GM12878 (cell line): ENCODE data around the gene CD300A. TPM values are rescaled to one million over a fixed set of nuclear protein-coding genes. Genes with fewer than 3 reads are reported as not detected.

Experiments
- ATF7 ChIP-seq: fragments of 450-650 bp; IDR thresholded peaks from 2 replicates; pipeline ENCODE4 v1.6.1; 2016; ENCODE audit warnings: low read depth, mild to moderate bottlenecking
- BHLHE40 ChIP-seq, 2 experiments: fragments of 450-650 bp in 1 of 2; IDR thresholded peaks; 2 replicates each; pipeline ENCODE4 v1.6.1; 2011 to 2017; ENCODE audit warnings: low read depth in 2 of 2, borderline replicate concordance in 1 of 2, improper control_type of control experiment in 1 of 2, low read length in 1 of 2, mild to moderate bottlenecking in 1 of 2
- CREM ChIP-seq: IDR thresholded peaks from 2 replicates; pipeline ENCODE4 v1.6.1; 2014; ENCODE audit warnings: antibody characterized with exemption, low read depth
- DPF2 ChIP-seq: fragments of 450-650 bp; IDR thresholded peaks from 2 replicates; pipeline ENCODE4 v1.6.1; 2017; ENCODE audit warnings: mild to moderate bottlenecking
- EGR1 ChIP-seq, 2 experiments: IDR thresholded peaks; 1 replicate in 1 of 2; 2 replicates in 1 of 2; pipeline ENCODE4 v1.6.1; 2011 to 2012; ENCODE audit warnings: low read depth in 2 of 2, low read length in 2 of 2, borderline replicate concordance in 1 of 2, mild to moderate bottlenecking in 1 of 2, moderate library complexity in 1 of 2
- EP300 ChIP-seq, 2 experiments: fragments of 150-350 bp in 1 of 2; IDR thresholded peaks; 2 replicates each; pipeline ENCODE4 v1.6.1; 2011 to 2012; ENCODE audit warnings: low read depth in 2 of 2, low read length in 2 of 2, borderline replicate concordance in 1 of 2, improper control_type of control experiment in 1 of 2, inconsistent platforms in 1 of 2; ENCODE audit not compliant: control insufficient read depth in 1 of 2
- IRF4 ChIP-seq: IDR thresholded peaks from 2 replicates; pipeline ENCODE4 v1.6.1; 2011; ENCODE audit warnings: low read depth, low read length
- MEF2A ChIP-seq: IDR thresholded peaks from 2 replicates; pipeline ENCODE4 v1.6.1; 2011; ENCODE audit warnings: low read depth, mild to moderate bottlenecking, low read length, moderate library complexity; ENCODE audit not compliant: insufficient read depth
- MEF2B ChIP-seq: fragments of 450-650 bp; IDR thresholded peaks from 2 replicates; pipeline ENCODE4 v1.6.1; 2018; ENCODE audit warnings: mild to moderate bottlenecking, moderate library complexity; ENCODE audit not compliant: partially characterized antibody, poor library complexity, severe bottlenecking
- MTA2 ChIP-seq: fragments of 450-650 bp; IDR thresholded peaks from 2 replicates; pipeline ENCODE4 v1.6.1; 2016; ENCODE audit warnings: low read depth, mild to moderate bottlenecking, moderate library complexity
- NFIC ChIP-seq: IDR thresholded peaks from 2 replicates; pipeline ENCODE4 v1.6.1; 2012; ENCODE audit warnings: low read depth, mild to moderate bottlenecking, inconsistent platforms, low read length, moderate library complexity
- NFYB ChIP-seq: IDR thresholded peaks from 2 replicates; pipeline ENCODE4 v1.6.1; 2011; ENCODE audit warnings: low read depth, mild to moderate bottlenecking, low read length, improper control_type of control experiment, moderate library complexity; ENCODE audit not compliant: insufficient read depth
- NR2F1 ChIP-seq: fragments of 450-650 bp; conservative IDR thresholded peaks from 2 replicates; pipeline ENCODE4 v1.6.1; 2017; ENCODE audit warnings: mild to moderate bottlenecking
- RELB ChIP-seq: fragments of 450-650 bp; IDR thresholded peaks from 2 replicates; pipeline ENCODE4 v1.6.1; 2017; ENCODE audit warnings: low read depth, mild to moderate bottlenecking, moderate library complexity
- SIX5 ChIP-seq: IDR thresholded peaks from 2 replicates; pipeline ENCODE4 v1.6.1; 2011; ENCODE audit warnings: mild to moderate bottlenecking, low read depth, low read length, moderate library complexity; ENCODE audit not compliant: severe bottlenecking
- ZBTB11 ChIP-seq: fragments of 450-650 bp; formaldehyde crosslinking; IDR thresholded peaks from 2 replicates; pipeline ENCODE4 v1.5.0; 2022; ENCODE audit warnings: mild to moderate bottlenecking, missing genetic modification characterization
- ZSCAN29 ChIP-seq: fragments of 450-650 bp; IDR thresholded peaks from 2 replicates; pipeline ENCODE4 v1.6.1; 2017; ENCODE audit warnings: mild to moderate bottlenecking, moderate library complexity
- polyA plus RNA-seq, 11 experiments: library from polyadenylated mRNA; depleted of rRNA in 4 of 11; unstranded in 6 of 11; stranded (reverse) in 5 of 11; fragments of >200 nt; fragmentation: Nextera tagmentation in 4 of 11; fragmentation: Illumina TruSeq in 1 of 11; extraction: Ambion mirVana in 4 of 11; extraction: Trizol in 1 of 11; gene quantifications; 1 replicate in 1 of 11; 2 replicates in 10 of 11; pipeline versions ENCODE4 v1.2.1 to v1.2.3, GENCODE V29; 2011 to 2016; ENCODE audit warnings: inconsistent platforms in 2 of 11, missing spikeins in 2 of 11, low read depth in 1 of 11
- total RNA-seq, 4 experiments: library from RNA; depleted of rRNA in 3 of 4; stranded (reverse); fragments of >200 nt in 3 of 4; fragmentation: Illumina TruSeq in 1 of 4; extraction: Trizol in 1 of 4; gene quantifications; 2 replicates each; pipeline versions ENCODE4 v1.2.1 to v1.2.3, GENCODE V29; 2013 to 2021

CD300A gene
- total and polyA plus RNA-seq, 10 of the 15 experiments (the other 5 are each of a cell fraction or from before 2014, with no cell fraction given) = 10.6 to 128 (median 36.1) TPM

- peak; percentile 66 for TF ChIP-seq ATF7
- 0 out of 4 replicates have a peak, but pooled peaks of 1 of the 2 experiments have one; percentile 44 for TF ChIP-seq EP300 (IDR thresholded peaks at IDR 0.05; ENCODE audit: borderline replicate concordance in 1 of 2, control insufficient read depth in 1 of 2, low read depth in 2 of 2, low read length in 2 of 2)
- TF ChIP-seq EGR1 (IDR thresholded peaks at IDR 0.05; ENCODE audit: borderline replicate concordance in 1 of 2, low read depth in 2 of 2, low read length in 2 of 2) = peak in 1 of 2 experiments; percentile 6; a peak in 1 of 3 replicates
- peak; percentile 54; the same call in 1 of the 2 replicates for TF ChIP-seq MEF2A
- TF ChIP-seq MEF2B = peak; percentile 69
- no peak for TF ChIP-seq SIX5
- TF ChIP-seq BHLHE40 (IDR thresholded peaks at IDR 0.05; ENCODE audit: borderline replicate concordance in 1 of 2, low read depth in 2 of 2, low read length in 1 of 2) = peak in 1 of 2 experiments; percentile 14; a peak in 1 of 4 replicates
- peak; percentile 55; the same call in 1 of the 2 replicates for TF ChIP-seq NFIC
- no peak for TF ChIP-seq NFYB
- TF ChIP-seq ZBTB11 (CRISPR knock-in tag) = no peak
- peak; percentile 63; the same call in 1 of the 2 replicates for TF ChIP-seq MTA2
- no peak for TF ChIP-seq ZSCAN29
- TF ChIP-seq CREM = peak; percentile 28; the same call in 1 of the 2 replicates
- peak; percentile 55; the same call in 1 of the 2 replicates for TF ChIP-seq NR2F1
- TF ChIP-seq IRF4 = no peak
- TF ChIP-seq DPF2 = peak; percentile 68
- peak; percentile 58; the same call in 1 of the 2 replicates for TF ChIP-seq RELB
- TF ChIP-seq, all 136 proteins: peak for 20
These were observed 46.2 kb downstream of the CD300A start (continued) for GRCh38 chr17:74512624-74513091.
